ENCODE measurements around the gene CPPED1.

GRCh38 chr16:12747261-12747660 is 56.4 kb downstream of the CPPED1 start:
- no peak for TF ChIP-seq POLR2A (IDR thresholded peaks at IDR 0.05)
- no peak for TF ChIP-seq CTCF (IDR thresholded peaks at IDR 0.05 in 8 of 11, conservative IDR thresholded peaks at IDR 0.05 in 3 of 11)

Data from spleen (tissue), 7 donors.